RWPE2 (cell line): Measurements from ENCODE around the gene CYP3A4.

ENCODE experiments used
- ATAC-seq: fragments of 200-7000 bp; cut with Tn5 transposase; 3 replicates; pipeline ENCODE4 v1.9.1; 2021; ENCODE audit warnings: low read depth
- DNase-seq: peaks from one replicate; pipeline ENCODE4 v3.0.0-alpha.2; 2020; ENCODE audit warnings: low spot score
- H3K27ac ChIP-seq: fragments of 450-650 bp; 2 replicates; pipeline ENCODE4 v1.5.1; 2017; ENCODE audit warnings: mild to moderate bottlenecking; ENCODE audit not compliant: poor library complexity, severe bottlenecking
- H3K27me3 ChIP-seq: fragments of 250-450 bp; sonication (Bioruptor Pico); 2 replicates; pipeline ENCODE4 v1.5.1; 2021; ENCODE audit warnings: mild to moderate bottlenecking, moderate library complexity; ENCODE audit not compliant: insufficient read depth, poor library complexity, severe bottlenecking
- H3K36me3 ChIP-seq: fragments of 250-450 bp; sonication (Bioruptor Pico); 2 replicates; pipeline ENCODE4 v1.5.1; 2020; ENCODE audit warnings: low read depth, mild to moderate bottlenecking, moderate library complexity
- H3K4me1 ChIP-seq: fragments of 250-450 bp; sonication (Bioruptor Pico); 2 replicates; pipeline ENCODE4 v1.5.1; 2021; ENCODE audit warnings: mild to moderate bottlenecking, moderate library complexity; ENCODE audit not compliant: insufficient read depth, poor library complexity, severe bottlenecking
- H3K4me3 ChIP-seq: fragments of 250-450 bp; sonication (Bioruptor Pico); 2 replicates; pipeline ENCODE4 v1.5.1; 2021; ENCODE audit warnings: mild to moderate bottlenecking, moderate library complexity; ENCODE audit not compliant: severe bottlenecking
- H3K9me3 ChIP-seq: fragments of 250-450 bp; sonication (Bioruptor Pico); 2 replicates; pipeline ENCODE4 v1.5.1; 2021; ENCODE audit warnings: mild to moderate bottlenecking, moderate library complexity; ENCODE audit not compliant: severe bottlenecking
- CTCF ChIP-seq: fragments of 450-650 bp; IDR thresholded peaks from one replicate; pipeline ENCODE4 v1.5.1; 2017; ENCODE audit warnings: mild to moderate bottlenecking, moderate library complexity; ENCODE audit not compliant: poor library complexity, severe bottlenecking

Gene CYP3A4

DNA sequence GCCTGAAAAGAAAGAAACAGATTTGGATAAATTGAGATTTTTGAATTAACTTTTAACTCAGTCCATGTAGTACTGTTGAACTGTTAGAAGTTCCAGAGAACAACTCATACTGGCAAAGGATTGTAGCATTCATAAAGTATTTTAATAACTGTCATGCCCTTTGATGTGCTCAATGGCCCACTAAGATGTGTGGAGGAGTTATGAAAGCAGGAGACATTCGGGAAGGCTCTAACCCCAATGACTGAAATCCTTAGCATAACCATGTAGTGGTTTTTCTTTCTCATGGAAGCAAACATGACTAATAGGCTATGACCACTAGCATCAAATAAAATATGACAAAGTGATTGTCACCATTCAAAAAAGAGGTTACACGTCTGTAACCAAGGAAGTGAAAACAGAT is 74.7 kb downstream of the CYP3A4 start:
- no peaks in the 10 kb centered on the region for H3K27me3 ChIP-seq

DNA sequence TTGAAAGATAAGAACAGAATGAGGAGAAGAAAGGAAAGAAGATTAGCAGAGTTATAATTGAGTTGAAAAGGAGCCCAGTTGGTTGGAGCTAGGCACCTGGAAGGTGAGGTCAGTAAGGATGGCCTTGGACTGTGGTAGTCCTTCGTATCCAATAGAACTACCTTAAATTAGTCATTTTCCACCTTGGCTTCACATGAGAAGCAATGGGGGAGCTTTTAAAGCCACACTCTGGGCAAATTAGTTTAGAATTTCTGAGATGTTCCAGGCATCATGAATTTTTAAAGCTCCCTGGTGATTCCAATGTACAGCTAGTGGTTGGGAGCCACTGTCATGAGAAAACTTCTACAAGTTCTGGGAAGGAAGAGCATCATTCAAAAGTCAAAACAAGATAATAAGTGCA is 76.9 kb downstream of the CYP3A4 start:
- no peak for ATAC-seq
- TF ChIP-seq CTCF = no peak

More for the DNA sequence above, 74.7 kb downstream of the CYP3A4 start:
- Histone ChIP-seq H3K27ac (no peak overlapping the region), H3K4me1 (peaks cover 9% of the 10 kb centered on the region), H3K36me3 (no peaks in the 10 kb centered on the region), H3K9me3 (no peaks in the 10 kb centered on the region), H3K4me3 (no peak overlapping the region)
- no peak for TF ChIP-seq CTCF
- ATAC-seq (no peak), DNase-seq (no peak)

More for the DNA sequence above, 76.9 kb downstream of the CYP3A4 start:
- no peaks in the 10 kb centered on the region for H3K27me3 ChIP-seq
- no peak for DNase-seq
- H3K4me3 ChIP-seq = no peak overlapping the region
- H3K36me3 ChIP-seq = no peaks in the 10 kb centered on the region
- peaks cover 7% of the 10 kb centered on the region for H3K4me1 ChIP-seq
- H3K27ac ChIP-seq = no peak overlapping the region
- no peaks in the 10 kb centered on the region for H3K9me3 ChIP-seq
